T-helper 1 cell (primary cell): Measurements from ENCODE around the gene THAP5.

Experiments
- DNase-seq, 5 donors: peaks; one replicate each; pipeline ENCODE4 v3.0.0-alpha.2; 2012 to 2020

THAP5 gene

DNA sequence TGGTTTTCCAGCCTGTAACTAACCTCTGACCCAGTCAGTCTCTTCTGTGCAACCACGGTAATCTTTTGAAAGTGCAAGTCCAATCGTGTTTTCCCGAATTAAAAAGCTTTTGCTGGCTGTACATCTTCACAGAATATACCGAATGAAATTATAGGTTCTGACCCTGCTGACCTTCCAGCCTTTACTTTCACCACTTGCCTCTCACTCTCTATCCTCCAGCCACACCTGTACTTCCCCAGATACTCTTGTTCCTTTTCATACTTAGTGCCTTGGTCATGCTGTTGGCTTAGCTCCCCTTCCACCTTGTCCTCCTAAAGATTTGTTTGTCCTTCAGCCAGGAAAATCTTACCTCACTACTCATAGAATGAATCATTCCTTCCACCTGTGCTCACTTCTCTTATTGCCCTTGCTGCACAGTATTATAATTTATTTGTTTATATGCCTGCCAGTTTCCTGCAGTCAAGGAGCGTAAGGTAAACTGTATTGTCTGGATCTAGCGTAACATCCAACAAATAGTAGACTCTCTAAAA lies 41.3 kb downstream of the THAP5 start:
- DNase-seq, result no peak

DNA sequence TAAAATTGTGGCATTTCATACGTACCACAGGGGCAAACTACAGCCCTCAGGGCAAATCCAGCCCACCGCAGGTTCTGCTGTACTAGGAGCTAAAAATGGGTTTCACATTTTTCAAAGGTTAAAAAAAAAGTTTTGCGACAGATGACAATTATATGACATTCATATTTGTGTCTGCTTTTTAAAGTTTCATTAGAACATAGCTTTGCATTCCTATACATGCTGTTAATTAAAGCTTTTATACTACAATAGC lies 42.8 kb downstream of the THAP5 start:
- DNase-seq, result no peak

DNA sequence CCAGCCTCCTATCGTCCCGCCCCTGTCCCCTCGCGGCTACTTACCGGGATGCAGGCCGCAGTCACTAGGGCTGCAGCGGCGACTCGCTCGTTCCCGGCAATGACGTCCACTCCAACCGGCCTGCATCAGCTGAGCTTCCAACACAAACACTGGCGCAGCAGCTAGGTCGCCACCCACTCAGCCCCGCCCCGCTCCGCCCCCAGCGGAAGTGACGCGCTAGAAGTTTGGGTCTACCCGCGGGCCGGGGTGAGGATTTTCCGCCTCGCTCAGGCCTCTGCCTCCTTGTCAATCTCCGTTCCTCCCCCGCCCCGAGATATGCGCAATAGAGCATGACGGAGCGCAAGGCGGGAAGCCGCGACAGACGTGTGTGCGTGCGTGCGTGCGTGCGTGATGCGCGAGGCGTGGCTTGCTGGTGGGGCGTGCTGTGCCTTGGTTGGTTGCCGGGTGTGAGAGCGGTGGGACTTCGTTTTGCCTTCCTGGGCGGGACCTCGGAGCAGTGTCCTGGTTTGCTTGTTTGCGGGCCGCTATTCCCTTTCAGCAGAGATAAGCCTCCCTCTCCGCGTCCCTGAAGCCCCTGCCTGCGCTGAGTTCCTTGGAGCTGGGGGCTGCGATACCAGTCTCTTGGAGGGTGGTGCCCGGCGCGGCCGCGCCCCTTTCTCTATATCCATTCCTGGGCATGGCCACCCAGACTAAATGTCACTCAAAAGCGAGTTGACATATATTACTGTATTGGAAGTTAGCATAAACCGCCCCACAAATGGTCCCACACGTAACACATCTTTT lies 43.3 kb downstream of the THAP5 start, which contains the start of gene PNPLA8:
TSS of gene PNPLA8 (minus strand) at position 151 of the 783 bp plus-strand sequence. CDS start 10,644 bp downstream, outside the sequence.
- peak; percentile 99 to 100 (median 100) for DNase-seq

DNA sequence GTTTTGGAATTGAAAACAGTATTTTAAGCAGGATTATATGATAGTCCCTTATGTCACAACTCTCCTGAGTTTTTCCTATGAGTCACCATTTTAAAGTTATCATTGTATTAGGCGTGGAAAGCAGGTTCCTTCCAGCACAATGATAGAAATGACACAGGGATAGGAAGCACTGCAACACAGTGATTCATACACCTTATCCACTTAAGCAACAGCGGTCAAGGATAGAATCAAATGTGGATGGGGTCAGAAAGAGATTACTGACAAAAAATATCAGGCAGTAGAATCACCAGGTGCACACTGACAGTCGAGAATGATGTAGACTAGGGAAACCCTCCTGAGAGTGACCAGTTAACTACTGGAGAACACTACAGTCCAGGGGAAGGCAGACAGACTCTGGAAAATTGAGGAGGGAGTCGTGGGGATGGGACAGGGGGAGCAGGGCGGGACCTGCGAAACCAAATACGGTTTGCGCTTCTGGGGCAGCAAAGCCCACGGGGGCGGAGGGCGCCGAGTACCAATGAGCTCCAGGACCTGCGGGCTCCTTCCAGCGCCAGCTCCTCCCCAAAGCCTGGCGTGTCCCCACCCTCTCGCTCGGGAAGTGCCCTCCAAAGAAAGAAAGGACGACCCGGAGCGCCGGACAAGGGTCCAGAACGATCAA lies 44.0 kb downstream of the THAP5 start:
- DNase-seq, result no peak

DNA sequence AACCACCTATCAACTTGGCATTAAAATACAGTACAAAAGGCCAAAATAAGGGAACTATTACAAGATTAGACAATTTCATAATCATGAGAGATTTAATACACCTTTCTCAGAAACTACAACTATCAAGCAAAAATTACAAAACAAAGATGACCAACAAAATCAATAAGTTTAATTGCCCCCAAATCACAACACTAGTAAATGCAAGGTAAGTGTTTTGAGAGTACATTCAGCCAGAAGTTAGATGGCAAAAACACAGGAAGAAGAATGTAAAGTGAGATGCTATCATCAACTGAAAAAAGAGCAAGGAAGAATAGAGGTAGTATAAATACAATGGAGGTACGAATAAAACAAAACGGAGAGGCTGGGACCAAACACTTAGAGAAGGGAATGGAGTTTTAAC lies 46.7 kb downstream of the THAP5 start:
- DNase-seq, result no peak

DNA sequence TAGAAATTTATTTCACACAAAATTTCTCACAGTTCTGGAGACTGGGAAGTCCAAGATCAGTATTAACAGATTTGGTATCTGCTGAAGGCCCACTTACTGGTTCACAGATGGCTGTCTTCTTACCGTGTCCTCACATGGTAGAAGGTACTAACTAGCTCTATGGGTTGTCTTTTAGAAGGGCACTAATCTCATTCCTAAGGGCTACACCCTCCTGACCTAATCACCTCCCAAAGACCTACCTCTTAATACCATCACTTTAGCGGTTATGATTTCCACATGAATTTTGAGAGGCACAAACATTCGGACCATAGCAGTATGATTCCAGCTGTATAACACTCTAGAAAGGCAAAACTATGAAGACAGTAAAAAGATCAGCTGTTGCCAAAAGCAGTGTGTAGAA lies 51.6 kb downstream of the THAP5 start:
- no peak for DNase-seq

DNA sequence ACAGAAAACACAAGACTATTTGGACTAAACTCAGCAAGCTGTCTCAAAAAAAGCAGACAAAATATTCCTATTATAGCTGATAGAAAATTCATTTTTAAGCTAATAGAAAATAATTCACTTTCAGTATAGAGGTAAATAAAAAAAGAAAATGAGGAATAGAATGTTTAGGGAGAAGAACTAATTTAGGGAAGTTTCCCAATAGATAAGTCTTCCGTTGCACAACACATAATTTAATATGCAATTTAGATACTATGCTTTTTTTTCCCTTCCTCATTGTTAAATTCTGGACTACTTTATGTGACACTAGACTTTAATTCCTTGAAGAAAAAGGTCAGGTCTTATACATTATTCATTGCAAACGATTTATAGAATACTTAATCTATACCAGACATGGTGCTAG lies 53.9 kb downstream of the THAP5 start:
- DNase-seq, result no peak

DNA sequence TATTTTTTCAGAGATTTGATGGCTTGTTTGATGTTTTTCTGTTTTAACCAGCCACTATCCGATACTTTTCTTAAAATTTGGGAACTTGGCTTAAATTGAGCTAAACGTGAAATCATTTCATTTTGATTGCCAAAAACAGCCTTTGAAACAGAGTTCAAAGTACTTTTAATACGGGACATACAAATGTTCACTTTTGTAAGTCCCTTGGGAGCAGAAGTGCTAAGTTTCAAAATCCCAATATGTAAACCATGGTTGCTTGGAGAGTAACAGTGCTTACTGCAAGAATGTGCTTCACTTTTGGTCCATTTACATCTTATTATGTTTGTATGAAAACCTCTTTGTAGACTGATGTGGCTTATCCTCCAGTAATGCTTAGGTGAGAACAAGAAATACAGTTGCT lies 54.5 kb downstream of the THAP5 start:
- DNase-seq, result no peak
